Kidney (tissue), 14 donors: ENCODE data around the gene CCDC80. TPM values are rescaled to one million over a fixed set of nuclear protein-coding genes. Genes with fewer than 3 reads are reported as not detected.

ENCODE experiments used
- DNase-seq, 5 donors: peaks; one replicate each; pipeline ENCODE4 v3.0.0-alpha.2; 2013 to 2020
- FAIRE-seq: peaks from 2 replicates; lab custom pipeline; 2012; peaks lifted over from hg19 to GRCh38; lab: Jason Lieb, UNC
- H3K27ac ChIP-seq, 2 donors: one replicate each; pipeline ENCODE4 v1.7.0; 2013; ENCODE audit warnings: low read depth in 2 of 2, low read length in 2 of 2, inconsistent platforms in 1 of 2
- H3K27me3 ChIP-seq: one replicate; pipeline ENCODE4 v1.7.1; 2013; ENCODE audit warnings: low read length, inconsistent platforms; ENCODE audit not compliant: control insufficient read depth, insufficient read depth
- H3K36me3 ChIP-seq, 3 donors: one replicate each; pipeline versions ENCODE4 v1.7.0 to v1.7.1; 2013; ENCODE audit warnings: low read length in 3 of 3, control low read depth in 1 of 3, inconsistent platforms in 1 of 3; ENCODE audit not compliant: insufficient read depth in 3 of 3, control insufficient read depth in 2 of 3
- H3K4me1 ChIP-seq, 3 donors: one replicate each; pipeline versions ENCODE4 v1.7.0 to v1.7.1; 2013; ENCODE audit warnings: low read length in 3 of 3, inconsistent platforms in 1 of 3, low read depth in 1 of 3; ENCODE audit not compliant: control insufficient read depth in 2 of 3, insufficient read depth in 2 of 3
- H3K4me3 ChIP-seq, 3 donors: one replicate each; pipeline versions ENCODE4 v1.7.0 to v1.8.1; 2013; ENCODE audit warnings: low read length in 3 of 3, control low read depth in 1 of 3, inconsistent platforms in 1 of 3
- H3K9ac ChIP-seq, 3 donors: one replicate each; pipeline versions ENCODE4 v1.7.0 to v1.7.1; 2013; ENCODE audit warnings: low read length in 3 of 3, control low read depth in 1 of 3, inconsistent platforms in 1 of 3
- H3K9me3 ChIP-seq, 3 donors: one replicate each; pipeline versions ENCODE4 v1.7.0 to v1.7.1; 2013; ENCODE audit warnings: low read length in 3 of 3, control low read depth in 1 of 3, inconsistent platforms in 1 of 3; ENCODE audit not compliant: control insufficient read depth in 2 of 3, insufficient read depth in 1 of 3
- intact Hi-C: fragments of 100-400 bp; cut with DNase I; formaldehyde crosslinking; loops from one replicate; pipeline ENCODE4 v1.11.1; 2022
- polyA plus RNA-seq: library from polyadenylated mRNA; stranded (reverse); fragments of 350-450 nt; fragmentation: Illumina TruSeq; extraction: RNeasy Lipid Tissue Mini Kit (QIAGEN cat#74804); gene quantifications from one replicate; pipeline ENCODE4 v1.2.3, GENCODE V29; 2014; ENCODE audit warnings: low read depth, low replicate concordance; ENCODE audit not compliant: insufficient read depth
- total RNA-seq: library from RNA; stranded (reverse); fragmentation: NEBNext Ultra II Directional; extraction: Animal tissue kit (Norgen Biotek cat#: 25700); gene quantifications from one replicate; pipeline ENCODE4 v1.2.1, GENCODE V29; 2021
- TF ChIP-seq, protein P1 (sequence below): IDR thresholded peaks from 3 replicates; pipeline ENCODE4 v1.5.1; 2012; ENCODE audit warnings: mild to moderate bottlenecking, moderate library complexity, borderline replicate concordance; ENCODE audit not compliant: insufficient read depth; ENCODE audit errors: extremely low read depth
- donor health status: control.
- donor health status: control.
- donor health status: control.
- donor health status: control.
- donor health status: control.
- donor health status: DM: yes; HTN: yes; CAD: no.
- donor health status: Normal renal cell carcinoma (clear cell type).

Gene CCDC80
- total and polyA plus RNA-seq, 2 donors from 2014 or later, result 12.0 to 57.5 TPM

DNA sequence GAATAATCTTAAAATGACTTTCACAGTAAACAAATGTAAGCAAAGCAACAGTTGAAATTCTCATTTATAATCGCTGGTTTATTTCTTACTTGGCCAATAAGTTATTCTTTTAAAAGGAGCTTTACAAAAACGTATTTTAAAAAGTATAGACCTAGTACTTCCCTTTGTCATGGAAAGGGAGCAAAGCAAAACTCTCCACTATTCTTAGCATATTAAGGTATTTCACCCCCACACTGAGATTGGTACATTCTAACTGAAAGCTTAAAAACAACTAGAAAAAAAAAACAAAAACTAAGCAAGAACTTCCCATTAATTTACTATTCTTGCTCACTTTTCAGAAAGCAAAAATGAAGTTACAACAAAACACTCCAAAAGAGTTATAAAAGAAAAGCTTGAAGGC is 80.6 kb downstream of the CCDC80 start:
- intact Hi-C loops, result no loop called here
- H3K4me1 ChIP-seq, result peaks cover 4 to 20% (median 6%) of the 10 kb centered on the region in 3 donors
- no peaks in the 10 kb centered on the region for H3K27me3 ChIP-seq
- H3K9ac ChIP-seq, result peak overlapping the region in 2 of 3 donors; percentile 98
- DNase-seq (peak in 1 of 5 donors; percentile 13), FAIRE-seq (no peak)
- TF ChIP-seq, protein P1, sequence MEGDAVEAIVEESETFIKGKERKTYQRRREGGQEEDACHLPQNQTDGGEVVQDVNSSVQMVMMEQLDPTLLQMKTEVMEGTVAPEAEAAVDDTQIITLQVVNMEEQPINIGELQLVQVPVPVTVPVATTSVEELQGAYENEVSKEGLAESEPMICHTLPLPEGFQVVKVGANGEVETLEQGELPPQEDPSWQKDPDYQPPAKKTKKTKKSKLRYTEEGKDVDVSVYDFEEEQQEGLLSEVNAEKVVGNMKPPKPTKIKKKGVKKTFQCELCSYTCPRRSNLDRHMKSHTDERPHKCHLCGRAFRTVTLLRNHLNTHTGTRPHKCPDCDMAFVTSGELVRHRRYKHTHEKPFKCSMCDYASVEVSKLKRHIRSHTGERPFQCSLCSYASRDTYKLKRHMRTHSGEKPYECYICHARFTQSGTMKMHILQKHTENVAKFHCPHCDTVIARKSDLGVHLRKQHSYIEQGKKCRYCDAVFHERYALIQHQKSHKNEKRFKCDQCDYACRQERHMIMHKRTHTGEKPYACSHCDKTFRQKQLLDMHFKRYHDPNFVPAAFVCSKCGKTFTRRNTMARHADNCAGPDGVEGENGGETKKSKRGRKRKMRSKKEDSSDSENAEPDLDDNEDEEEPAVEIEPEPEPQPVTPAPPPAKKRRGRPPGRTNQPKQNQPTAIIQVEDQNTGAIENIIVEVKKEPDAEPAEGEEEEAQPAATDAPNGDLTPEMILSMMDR, result no peak
- H3K36me3 ChIP-seq, result no peaks in the 10 kb centered on the region
- H3K4me3 ChIP-seq, result peak overlapping the region; percentile 84 to 100 (median 99)
- no peaks in the 10 kb centered on the region for H3K9me3 ChIP-seq
- no peak overlapping the region for H3K27ac ChIP-seq

DNA sequence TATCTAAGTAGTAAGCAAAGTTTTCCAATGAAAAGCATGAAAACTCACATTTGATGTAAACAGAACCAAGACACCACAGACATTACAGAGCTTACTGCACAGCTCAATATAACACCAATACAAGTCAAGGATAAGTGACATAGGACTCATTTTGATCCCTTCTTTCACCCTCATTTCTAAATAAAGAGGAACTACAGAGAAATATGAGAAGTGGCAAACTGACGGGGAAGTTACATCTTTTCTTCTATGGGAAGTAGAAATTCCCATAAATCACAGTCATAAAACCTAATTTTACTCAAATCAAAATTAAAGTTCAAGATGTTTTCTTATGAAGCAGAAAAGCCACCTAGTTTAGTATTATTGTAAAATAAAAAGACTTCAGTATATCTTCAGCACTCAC is 83.0 kb downstream of the CCDC80 start:
- no peaks in the 10 kb centered on the region for H3K27me3 ChIP-seq
- H3K9ac ChIP-seq, result no peak overlapping the region
- H3K4me1 ChIP-seq, result peaks cover 2 to 12% (median 4%) of the 10 kb centered on the region in 3 donors
- FAIRE-seq (no peak), DNase-seq (no peak)
- H3K4me3 ChIP-seq, result no peak overlapping the region
- no peaks in the 10 kb centered on the region for H3K36me3 ChIP-seq
- TF ChIP-seq, protein P1, result no peak
- no peaks in the 10 kb centered on the region for H3K9me3 ChIP-seq
- intact Hi-C loops, result no loop called here
- H3K27ac ChIP-seq, result no peak overlapping the region

DNA sequence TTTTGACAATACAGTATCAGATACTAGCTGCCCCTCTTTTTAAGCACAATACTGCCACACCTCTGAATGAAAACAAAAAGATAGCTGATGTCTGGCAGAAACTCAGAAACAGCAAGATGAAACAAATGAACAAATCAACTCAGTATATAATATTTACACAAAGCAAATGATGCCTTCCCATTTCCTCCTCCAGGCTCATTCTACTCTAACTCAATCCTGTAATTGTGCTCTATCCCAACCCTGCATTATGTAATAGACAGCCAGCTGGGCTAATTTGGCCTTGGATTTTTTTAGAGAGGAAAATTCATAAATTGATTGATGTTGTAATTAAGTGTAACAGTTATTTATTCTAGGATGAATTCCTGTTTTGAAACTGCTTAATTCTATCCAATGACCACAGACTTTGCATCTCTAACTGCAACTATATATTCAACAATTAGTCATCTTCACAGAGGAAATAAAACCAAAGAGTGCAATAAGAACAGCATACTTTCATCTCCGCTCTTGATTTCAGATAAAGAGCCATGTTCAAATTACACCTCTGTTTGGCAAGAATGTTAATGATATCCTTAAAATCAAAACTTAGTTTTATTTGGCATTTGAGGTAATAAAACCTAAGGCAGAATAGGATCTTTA is 85.3 kb downstream of the CCDC80 start:
- Histone ChIP-seq H3K27me3 (no peaks in the 10 kb centered on the region), H3K9me3 (no peaks in the 10 kb centered on the region), H3K4me1 (peaks cover 2 to 19% (median 4%) of the 10 kb centered on the region in 3 donors), H3K9ac (no peak overlapping the region), H3K27ac (no peak overlapping the region), H3K4me3 (no peak overlapping the region), H3K36me3 (no peaks in the 10 kb centered on the region)
- intact Hi-C loops, result no loop called here
- DNase-seq, result no peak
- no peak for FAIRE-seq
- TF ChIP-seq, protein P1, result no peak

DNA sequence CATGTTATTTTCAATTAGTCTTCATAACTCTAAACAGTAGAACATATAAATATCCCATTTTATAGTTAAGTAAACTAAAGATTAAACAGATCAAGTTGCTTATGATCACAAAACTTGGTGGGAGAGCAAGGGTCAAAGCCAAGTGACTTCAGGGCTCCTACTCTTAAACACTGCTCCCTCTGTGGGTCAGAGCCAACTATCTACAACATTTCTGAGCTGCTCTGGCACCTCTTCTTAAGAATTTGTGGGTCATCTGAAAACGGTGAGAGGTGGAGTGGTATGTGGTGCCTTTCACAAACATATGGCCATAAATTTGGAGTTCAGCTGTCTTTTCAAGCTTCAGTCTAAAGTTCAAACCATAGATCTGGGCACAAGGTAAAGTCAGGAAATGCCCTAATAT is 90.1 kb downstream of the CCDC80 start:
- DNase-seq, result no peak
- no peaks in the 10 kb centered on the region for H3K9me3 ChIP-seq
- H3K27ac ChIP-seq, result no peak overlapping the region
- no peak overlapping the region for H3K4me3 ChIP-seq
- no peaks in the 10 kb centered on the region for H3K27me3 ChIP-seq
- TF ChIP-seq, protein P1, result no peak
- FAIRE-seq, result no peak
- peaks cover 0 to 9% (median 3%) of the 10 kb centered on the region in 3 donors for H3K36me3 ChIP-seq
- intact Hi-C loops, result no loop called here
- peaks cover 0 to 7% (median 0%) of the 10 kb centered on the region in 3 donors for H3K4me1 ChIP-seq
- no peak overlapping the region for H3K9ac ChIP-seq
